Retinal pigment epithelial cell (primary cell): ENCODE measurements around the gene RAB22A.

Experiments used
- DNase-seq: peaks from one replicate; pipeline ENCODE4 v3.0.0-alpha.2; 2010; ENCODE audit warnings: low read depth
- H3K4me3 ChIP-seq: 2 replicates; pipeline ENCODE4 v1.5.1; 2011; ENCODE audit warnings: mild to moderate bottlenecking, low read length, control low read depth, moderate library complexity
- CTCF ChIP-seq: conservative IDR thresholded peaks from 2 replicates; pipeline ENCODE4 v1.5.1; 2011; ENCODE audit warnings: low read depth, low read length, control low read depth, inconsistent platforms

RAB22A gene

GRCh38 chr20:58392286-58392685 lies 82.8 kb downstream of the RAB22A start:
- no peak for DNase-seq
- TF ChIP-seq CTCF, result no peak
- no peak overlapping the region for H3K4me3 ChIP-seq

DNA sequence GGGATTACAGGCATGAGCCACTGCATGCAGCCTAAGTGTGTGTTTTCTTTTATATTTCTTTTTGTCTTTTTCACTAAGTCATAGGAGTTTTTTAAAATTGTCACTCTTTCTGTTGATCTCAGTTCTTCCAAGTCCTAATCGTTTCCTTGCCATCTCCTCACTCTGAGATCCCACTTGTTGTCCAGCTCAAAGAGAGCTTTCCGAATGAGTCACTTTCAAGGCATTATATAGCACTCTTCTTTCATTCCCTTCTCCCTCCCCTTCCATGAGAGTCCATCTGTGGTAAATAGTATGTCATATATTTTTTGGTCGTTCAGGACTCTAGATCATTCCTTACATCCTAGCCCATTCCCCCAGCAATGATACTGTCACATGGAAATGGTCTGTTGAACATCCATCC lies 83.8 kb downstream of the RAB22A start:
- no peak for DNase-seq
- no peak for TF ChIP-seq CTCF
- no peak overlapping the region for H3K4me3 ChIP-seq

DNA sequence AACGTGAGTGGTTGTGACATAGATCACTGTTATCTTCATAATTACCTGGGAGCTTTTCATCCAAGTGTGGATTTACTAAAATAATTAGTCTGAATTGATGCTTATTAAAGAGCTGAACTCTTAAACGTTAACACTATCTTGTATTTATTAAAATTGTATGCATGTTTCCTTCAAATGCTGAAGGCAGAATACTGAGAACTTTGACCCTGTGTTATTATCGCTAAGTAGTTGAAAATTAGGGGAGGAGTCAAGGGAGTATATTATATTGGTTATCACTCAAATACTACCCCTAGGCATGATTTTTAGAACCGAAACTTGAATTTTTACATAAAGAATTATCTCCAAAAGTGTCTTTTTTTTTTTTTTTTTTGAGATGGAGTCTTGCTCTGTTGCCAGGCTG lies 85.3 kb downstream of the RAB22A start:
- H3K4me3 ChIP-seq, result no peak overlapping the region
- DNase-seq, result no peak
- TF ChIP-seq CTCF, result no peak

DNA sequence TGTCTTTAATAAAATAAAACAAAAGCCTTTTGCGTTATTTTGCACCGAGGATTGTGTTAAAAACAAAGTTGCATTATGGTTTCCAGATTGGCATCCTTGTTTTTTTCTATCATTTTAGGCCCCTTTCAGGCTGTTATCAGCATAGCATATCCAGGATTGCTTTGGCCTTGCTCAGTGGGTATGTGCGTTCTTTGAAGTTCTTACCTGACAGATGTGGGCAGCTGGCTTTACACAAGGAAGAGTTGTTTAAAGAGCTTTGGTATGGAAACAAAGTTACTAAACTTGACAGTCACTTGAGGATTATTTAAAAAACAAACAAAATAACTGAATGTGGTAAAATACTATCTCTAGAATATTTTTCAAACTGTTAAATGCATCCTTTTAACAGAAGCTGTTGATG lies 86.1 kb downstream of the RAB22A start:
- no peak for TF ChIP-seq CTCF
- DNase-seq, result no peak
- H3K4me3 ChIP-seq, result no peak overlapping the region

DNA sequence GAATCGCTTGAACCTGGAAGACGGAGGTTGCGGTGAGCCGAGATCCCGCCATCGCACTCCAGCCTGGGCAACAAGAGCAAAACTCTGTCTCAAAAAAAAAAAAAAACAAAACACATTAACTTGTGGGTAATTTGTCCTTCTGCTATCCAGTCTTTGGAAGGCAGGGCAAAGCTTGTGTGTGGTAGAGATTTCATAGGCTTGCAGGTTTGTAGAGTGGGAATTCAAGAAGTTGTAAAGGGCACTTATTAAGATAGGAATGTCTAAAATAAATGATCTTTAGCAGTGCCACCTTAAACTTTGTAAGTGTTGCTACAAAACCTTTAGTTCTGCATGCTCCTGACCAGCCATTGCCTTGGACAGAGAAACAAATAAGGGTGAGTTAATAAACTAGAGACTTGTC lies 87.9 kb downstream of the RAB22A start:
- no peak for TF ChIP-seq CTCF
- H3K4me3 ChIP-seq, result no peak overlapping the region
- DNase-seq, result no peak

DNA sequence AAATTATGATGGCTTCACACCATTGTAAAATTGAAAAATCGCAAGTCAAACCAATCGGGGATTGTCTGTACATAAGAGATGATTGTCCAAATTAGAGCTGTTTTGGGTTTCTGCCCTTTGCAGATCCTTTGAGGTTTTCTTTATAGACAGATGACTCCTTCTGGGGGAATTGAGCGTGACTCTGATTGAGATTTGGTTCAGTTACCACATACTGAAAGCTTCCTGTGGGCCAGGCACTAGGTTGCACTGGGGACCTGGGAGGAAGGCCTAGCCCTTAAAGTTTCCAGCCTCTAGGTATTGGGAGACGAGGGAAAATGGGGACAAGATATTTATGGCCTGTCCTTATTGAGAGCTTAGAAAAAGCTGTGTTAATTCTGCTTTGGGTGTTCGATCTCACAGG lies 88.7 kb downstream of the RAB22A start:
- no peak overlapping the region for H3K4me3 ChIP-seq
- DNase-seq, result no peak
- no peak for TF ChIP-seq CTCF

DNA sequence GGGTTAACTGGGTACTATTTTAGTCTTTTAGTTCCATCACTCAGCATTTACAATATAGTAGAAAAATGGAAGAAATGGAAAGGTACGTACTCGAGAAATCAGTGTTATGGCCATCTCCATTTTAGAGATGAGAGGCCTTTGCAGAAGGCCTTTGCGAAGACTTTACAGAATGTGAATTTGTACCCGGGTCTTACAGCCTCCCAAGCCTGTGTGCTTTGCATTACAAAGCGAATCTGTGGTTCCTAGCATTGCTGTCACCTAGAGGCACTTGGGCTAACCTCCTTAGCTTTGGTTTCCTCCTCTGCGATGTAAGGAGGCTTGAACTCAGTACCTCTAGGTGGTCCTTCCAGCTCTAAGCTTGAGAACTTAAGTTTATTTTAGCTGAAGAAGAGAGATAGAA lies 90.4 kb downstream of the RAB22A start:
- no peak for DNase-seq
- TF ChIP-seq CTCF, result no peak
- H3K4me3 ChIP-seq, result no peak overlapping the region
